ENCODE data around the gene CAPN13.

The CAPN13 gene

GRCh38 chr2:30722936-30723725, 84.1 kb downstream of the CAPN13 start:
- no peak for DNase-seq

GRCh38 chr2:30721668-30722647, 85.3 kb downstream of the CAPN13 start:
- DNase-seq: no peak

- DNase-seq: no peak
These were observed 86.0 kb downstream of the CAPN13 start for GRCh38 chr2:30721241-30721640.

- no peak for DNase-seq
These were observed 90.1 kb downstream of the CAPN13 start for GRCh38 chr2:30717081-30717650.

DNA sequence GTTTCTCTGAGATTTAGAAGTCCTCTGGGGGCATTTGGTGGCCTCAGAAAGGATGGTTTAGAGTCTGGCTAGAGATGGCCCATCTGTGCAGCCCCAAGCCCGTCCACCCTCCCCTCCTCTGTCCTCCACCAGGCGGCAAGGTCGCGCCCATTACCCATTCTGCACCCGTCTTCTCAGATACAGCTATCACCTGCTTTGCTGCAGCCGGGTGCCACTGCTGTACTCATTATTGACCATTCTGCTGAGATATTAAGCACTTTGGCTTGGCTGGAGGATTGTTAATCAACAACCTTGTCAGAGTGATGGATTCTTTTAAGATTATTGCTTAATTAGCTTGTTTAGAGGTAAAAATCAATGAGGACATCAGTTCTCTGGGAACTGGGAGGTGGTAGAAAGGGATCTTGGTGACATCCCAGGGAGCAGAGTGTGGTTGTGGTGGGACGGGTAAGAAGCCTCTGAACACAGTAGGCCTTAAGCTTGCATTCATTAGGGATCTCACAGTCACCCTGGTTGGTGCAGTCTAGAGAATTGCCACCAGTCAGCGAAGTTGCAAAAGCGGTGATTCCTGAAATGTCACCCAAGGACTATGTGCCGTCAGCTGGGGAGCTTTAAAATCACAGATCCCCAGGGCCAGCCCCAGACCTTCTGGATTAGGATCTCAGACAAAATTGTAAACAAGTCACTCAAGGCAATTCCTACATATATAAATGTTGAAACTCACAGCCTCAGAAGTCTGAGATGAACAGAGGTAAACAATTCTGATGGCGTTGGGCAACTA, 90.9 kb downstream of the CAPN13 start:
- no peak for DNase-seq

- DNase-seq: no peak
These were observed 92.2 kb downstream of the CAPN13 start for GRCh38 chr2:30714811-30715709.

DNA sequence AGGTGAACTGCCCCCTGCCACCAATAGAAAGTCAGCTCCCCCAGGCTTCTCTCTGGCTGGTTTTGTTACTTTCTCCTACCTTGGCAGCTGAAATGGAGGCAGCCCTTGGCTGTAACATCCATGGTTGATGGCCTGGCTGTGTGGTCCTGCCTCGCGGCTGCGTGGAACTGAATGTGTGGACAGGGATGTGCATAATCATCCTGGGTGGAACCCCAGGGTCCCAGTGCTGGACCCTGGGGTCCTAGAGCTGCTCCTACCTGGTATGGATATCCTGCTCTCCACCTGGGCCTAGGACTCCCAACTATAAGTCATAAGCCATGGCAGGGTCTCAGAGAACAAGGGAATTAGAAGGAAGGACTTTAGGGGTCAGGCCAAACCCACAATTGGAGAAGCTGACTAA, 93.5 kb downstream of the CAPN13 start:
- no peak for DNase-seq

DNA sequence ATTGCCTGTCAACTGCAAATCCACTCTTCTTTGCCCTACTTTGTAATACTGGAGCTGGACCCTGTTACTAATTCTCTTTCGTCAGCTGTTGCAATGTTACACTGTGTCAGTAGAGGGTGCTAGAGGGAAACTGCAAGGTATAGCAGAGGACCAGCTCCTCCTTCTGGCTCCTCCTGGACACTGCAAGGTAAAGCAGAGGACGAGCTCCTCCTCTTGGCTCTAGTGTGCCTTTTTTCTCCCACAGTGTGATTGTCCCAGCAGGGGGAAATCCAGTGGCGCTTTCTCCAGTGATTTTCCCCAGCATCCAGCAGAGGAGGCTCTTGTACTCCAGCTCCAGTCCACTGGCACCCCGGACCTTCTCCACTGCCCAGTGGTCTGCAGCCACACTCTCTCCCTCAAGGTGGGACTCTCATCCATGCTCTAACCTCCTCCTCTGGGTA, 95.6 kb downstream of the CAPN13 start:
- peak; percentile 93 for DNase-seq

- no peak for DNase-seq
These were observed 96.8 kb downstream of the CAPN13 start for GRCh38 chr2:30710461-30710860.

DNA sequence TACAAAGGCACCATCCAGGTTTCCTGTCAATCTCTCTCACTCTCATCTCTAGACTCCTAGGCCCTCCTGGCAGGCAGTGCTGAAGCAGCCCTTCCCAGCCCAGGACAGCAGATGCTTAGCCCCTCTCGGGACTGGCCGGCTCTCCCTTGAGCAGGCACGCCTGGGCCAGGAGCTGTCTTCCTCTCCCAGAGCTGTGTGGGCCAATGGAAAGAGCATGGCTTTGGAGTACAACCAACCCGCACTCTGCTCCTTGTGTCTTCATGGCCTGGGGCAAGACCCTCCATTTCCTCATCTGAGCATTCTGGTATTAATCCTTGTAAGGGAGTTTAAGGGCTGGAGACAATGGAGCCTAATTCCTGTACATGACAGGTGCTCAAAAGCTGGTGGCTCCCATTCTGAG, 97.2 kb downstream of the CAPN13 start:
- no peak for DNase-seq

GRCh38 chr2:30709516-30709915, 97.7 kb downstream of the CAPN13 start:
- no peak for DNase-seq

DNA sequence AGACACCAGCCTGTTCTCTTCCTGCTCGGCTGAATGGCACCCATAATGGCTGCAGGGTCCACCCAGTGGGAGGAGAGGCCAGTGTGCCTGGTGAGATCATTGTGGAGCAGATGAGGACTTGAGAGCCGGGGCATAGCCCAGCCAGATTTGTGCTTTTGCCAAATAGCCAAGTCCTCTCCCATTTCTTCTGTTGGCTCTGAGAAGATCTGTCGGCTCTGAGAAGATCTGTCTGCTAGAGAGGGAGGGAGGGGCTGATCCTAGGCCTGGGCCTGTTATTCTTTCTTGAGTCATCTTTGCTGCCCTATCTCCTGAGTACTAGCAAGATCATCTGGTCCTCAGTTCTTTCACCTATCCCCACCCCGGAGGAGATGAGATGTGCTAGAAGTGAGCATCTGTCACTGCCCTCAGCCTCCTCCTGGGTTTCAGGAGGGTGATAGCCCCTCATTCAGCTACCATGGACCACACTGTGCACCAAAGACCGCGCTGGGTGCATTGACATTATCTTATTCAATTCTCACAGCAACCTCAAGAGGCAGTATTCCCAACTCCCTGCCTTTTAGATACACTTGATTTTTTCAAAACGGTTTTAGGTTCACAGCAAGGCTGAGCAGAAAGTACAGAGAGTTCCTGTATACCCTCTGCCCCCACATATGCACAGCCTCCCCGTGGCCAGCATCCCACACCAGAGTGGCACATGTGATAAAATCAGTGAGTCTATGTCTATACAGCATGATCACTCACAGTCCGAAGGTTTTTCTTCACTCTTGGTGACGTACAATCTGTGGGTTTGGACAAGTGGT, 98.6 kb downstream of the CAPN13 start:
- no peak for DNase-seq

GRCh38 chr2:30707304-30707903, 99.8 kb downstream of the CAPN13 start:
- no peak for DNase-seq

GRCh38 chr2:30706534-30707303, 100.5 kb downstream of the CAPN13 start:
- peak; percentile 74 for DNase-seq

DNA sequence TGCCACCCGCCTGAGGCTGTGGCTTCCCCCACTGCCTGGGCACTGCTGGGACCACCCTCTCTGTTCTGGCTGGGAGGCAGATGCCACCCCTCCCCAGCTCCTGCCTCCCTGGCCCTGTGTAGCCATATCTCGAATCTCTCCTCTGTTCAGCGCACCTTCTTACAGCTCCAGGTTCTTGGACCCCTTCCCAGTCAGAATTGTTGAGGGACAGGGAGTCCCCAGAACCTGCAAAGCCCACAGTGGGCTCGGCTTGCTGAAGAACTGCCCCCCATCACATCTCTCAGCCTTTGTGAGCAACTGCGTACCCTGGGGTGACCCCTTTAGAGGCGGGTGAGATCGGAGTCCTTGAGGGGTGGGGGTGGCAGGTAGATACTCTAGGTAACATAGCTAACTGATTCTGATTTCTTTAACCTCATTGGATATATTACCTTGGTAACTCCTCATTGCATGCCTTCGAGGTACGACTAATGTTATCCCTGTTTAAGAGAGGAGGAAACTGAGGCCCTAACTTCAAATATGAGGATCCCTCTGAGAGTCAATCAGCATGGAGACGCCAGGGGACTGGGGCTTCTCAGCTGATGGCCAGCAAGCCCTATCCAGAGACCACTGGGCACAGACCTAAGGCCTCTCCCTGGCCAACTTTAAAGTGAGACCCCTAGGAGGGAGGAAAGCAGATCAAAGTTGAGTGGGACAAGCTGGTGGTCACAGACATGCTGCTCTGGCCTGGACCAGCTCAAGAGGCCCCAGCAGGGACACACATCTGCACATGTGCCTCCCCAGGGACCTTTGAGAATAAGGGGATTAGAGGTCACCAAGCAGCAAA, 101.3 kb downstream of the CAPN13 start:
- DNase-seq: no peak

GRCh38 chr2:30705056-30705455, 102.2 kb downstream of the CAPN13 start:
- no peak for DNase-seq

DNA sequence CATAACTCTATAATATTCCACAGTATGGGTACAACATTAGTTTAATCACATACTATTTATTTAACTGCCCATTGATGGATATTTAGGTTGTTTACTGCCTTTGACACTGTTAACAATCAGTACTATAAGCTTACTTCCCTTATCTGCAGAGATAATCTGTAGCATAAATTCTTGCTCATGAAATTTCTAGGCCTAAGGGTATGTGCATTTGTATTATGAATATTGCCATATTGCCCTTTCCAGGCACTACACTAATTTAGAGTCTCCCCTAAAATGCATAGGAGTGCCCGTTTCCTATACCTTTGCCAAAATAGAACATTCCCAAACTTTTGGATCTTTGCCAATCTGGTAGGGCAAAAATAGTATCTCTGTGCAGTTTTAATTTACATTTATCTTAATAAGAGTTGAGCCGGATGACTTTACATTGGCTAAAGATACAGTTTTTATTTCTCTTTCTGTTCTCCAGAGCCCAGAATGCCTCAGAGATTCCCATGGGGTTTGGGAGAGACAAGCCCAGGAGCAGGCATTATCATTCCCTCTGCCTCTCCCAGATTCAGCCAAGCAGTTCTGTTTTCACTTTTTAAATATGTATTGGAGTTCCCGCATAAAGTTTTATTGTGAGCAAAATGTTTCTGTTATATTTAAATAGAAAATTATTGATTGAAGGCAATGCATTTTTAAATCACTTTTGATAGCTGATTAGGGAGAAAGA, 102.8 kb downstream of the CAPN13 start:
- no peak for DNase-seq

DNA sequence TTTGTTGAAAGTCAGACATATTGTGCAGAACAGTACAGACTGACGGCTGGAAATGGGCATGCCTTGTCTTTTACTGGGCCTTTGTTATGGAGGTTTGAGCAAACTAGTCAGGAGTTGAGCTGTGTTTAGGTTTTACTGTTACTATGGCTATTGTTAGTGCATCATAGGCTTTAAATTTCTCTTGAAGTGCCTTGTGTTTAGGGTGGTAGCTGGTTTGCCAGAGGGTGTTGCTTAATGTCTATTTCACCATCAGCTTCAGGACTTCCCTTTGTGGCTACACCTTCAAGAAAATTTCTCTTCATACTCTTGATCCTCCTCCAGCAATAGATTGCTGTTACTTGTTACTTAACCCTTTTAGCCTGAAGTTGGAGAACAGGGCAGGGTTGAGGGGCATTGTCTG, 104.6 kb downstream of the CAPN13 start:
- DNase-seq: no peak
